HepG2 (cell line): ENCODE results near the gene DNAJC12. TPM values are rescaled to one million over a fixed set of nuclear protein-coding genes. Genes with fewer than 3 reads are reported as not detected.

Experiments
- ATAC-seq: fragments of 200-7000 bp; cut with Tn5 transposase; 3 replicates; pipeline ENCODE4 v1.9.1; 2020; ENCODE audit warnings: mild to moderate bottlenecking, moderate library complexity
- BruUV-seq: library from RNA; stranded (reverse); fragments of 400-500 nt; replicated peaks from 2 replicates; lab custom pipeline; 2021; lab: Mats Ljungman, UMichigan
- CTCF ChIA-PET: fragments of 300-600 bp; formaldehyde crosslinking; extraction: SDS; loops from one replicate; lab custom pipeline; 2021; ENCODE audit warnings: low total read pairs, inconsistent platforms, low intra/inter-chr PET ratio; lab: Yijun Ruan, JAX
- POLR2A ChIA-PET: fragments of 350-600 bp; sonication (Branson Sonifier 250); formaldehyde crosslinking; loops from one replicate; lab custom pipeline; 2020; ENCODE audit warnings: antibody characterized with exemption, inconsistent platforms; lab: Yijun Ruan, JAX
- DNase-seq: peaks from one replicate; pipeline ENCODE4 v3.0.0-alpha.2; 2015; ENCODE audit warnings: low spot score
- FAIRE-seq: peaks from 3 replicates; lab custom pipeline; 2011; peaks lifted over from hg19 to GRCh38; lab: Jason Lieb, UNC
- H2AFZ ChIP-seq: one replicate; pipeline ENCODE4 v1.6.1; 2011; ENCODE audit warnings: low read length, inconsistent platforms
- H3K27ac ChIP-seq: fragments of 300-600 bp; 3 replicates; pipeline ENCODE4 v1.8.0; 2011; ENCODE audit warnings: mixed run types, mild to moderate bottlenecking, mixed read lengths, low read length, inconsistent platforms; ENCODE audit not compliant: insufficient read depth; ENCODE audit errors: extremely low read length
- H3K27me3 ChIP-seq, 2 experiments: fragments of 200-600 bp in 1 of 2; 2 replicates in 1 of 2; 3 replicates in 1 of 2; pipeline versions ENCODE4 v1.6.0 to v1.8.0; 2011; ENCODE audit warnings: low read length in 2 of 2, mild to moderate bottlenecking in 2 of 2, moderate library complexity in 2 of 2, inconsistent platforms in 1 of 2; ENCODE audit not compliant: insufficient read depth in 2 of 2, control insufficient read depth in 1 of 2
- H3K36me3 ChIP-seq, 2 experiments: fragments of 200-600 bp in 1 of 2; replicated peaks in 1 of 2; 2 replicates in 1 of 2; 3 replicates in 1 of 2; pipeline versions ENCODE4 v1.5.1 to v1.8.0; 2011; ENCODE audit warnings: low read length in 2 of 2, inconsistent platforms in 1 of 2; ENCODE audit not compliant: insufficient read depth in 2 of 2, control insufficient read depth in 1 of 2
- H3K4me1 ChIP-seq: 2 replicates; pipeline ENCODE4 v1.5.1; 2012; ENCODE audit warnings: low read length, inconsistent platforms; ENCODE audit not compliant: insufficient read depth
- H3K4me2 ChIP-seq: 2 replicates; pipeline ENCODE4 v1.6.0; 2011; ENCODE audit warnings: low read depth, low read length, inconsistent platforms
- H3K4me3 ChIP-seq, 3 experiments: fragments of 200-600 bp in 1 of 3; sonication (generic), shearing (Covaris generic) in 1 of 3; replicated peaks in 1 of 3; 2 replicates each; pipeline ENCODE4 v1.5.1; 2011 to 2016; ENCODE audit warnings: low read length in 3 of 3, inconsistent platforms in 2 of 3, low read depth in 2 of 3, mild to moderate bottlenecking in 2 of 3, control low read depth in 1 of 3, mixed read lengths in 1 of 3; ENCODE audit not compliant: insufficient read depth in 1 of 3
- H3K79me2 ChIP-seq: one replicate; pipeline ENCODE4 v1.6.1; 2011; ENCODE audit warnings: low read length, inconsistent platforms; ENCODE audit not compliant: insufficient read depth
- H3K9ac ChIP-seq: 2 replicates; pipeline ENCODE4 v1.6.0; 2011; ENCODE audit warnings: mild to moderate bottlenecking, low read depth, low read length, inconsistent platforms; ENCODE audit not compliant: insufficient read depth
- H3K9me3 ChIP-seq: 2 replicates; pipeline ENCODE4 v1.5.1; 2012; ENCODE audit warnings: mild to moderate bottlenecking, low read length
- H4K20me1 ChIP-seq: 2 replicates; pipeline ENCODE4 v1.6.0; 2011; ENCODE audit warnings: inconsistent platforms, mild to moderate bottlenecking, low read length, moderate library complexity; ENCODE audit not compliant: insufficient read depth
- KLF16 ChIP-seq, 2 experiments: sonication (generic) in 1 of 2; formaldehyde crosslinking in 1 of 2; IDR thresholded peaks; 2 replicates each; pipeline versions ENCODE4 v1.6.1 to v1.8.0; 2016 to 2023; ENCODE audit warnings: missing genetic modification reagents in 2 of 2, missing compliant biosample characterization in 1 of 2
- PTBP1 ChIP-seq: fragments of 200-400 bp; formaldehyde crosslinking; IDR thresholded peaks from 2 replicates; pipeline ENCODE4 v1.6.1; 2018; ENCODE audit warnings: low read length, low read depth; ENCODE audit not compliant: poor library complexity, severe bottlenecking
- RORA ChIP-seq: sonication (generic); formaldehyde crosslinking; IDR thresholded peaks from 2 replicates; pipeline ENCODE4 v1.5.0; 2020; ENCODE audit warnings: mild to moderate bottlenecking, missing genetic modification reagents, moderate library complexity
- ZNF121 ChIP-seq: sonication (generic); formaldehyde crosslinking; IDR thresholded peaks from 2 replicates; pipeline ENCODE4 v1.5.0; 2020; ENCODE audit warnings: mild to moderate bottlenecking, missing genetic modification reagents
- ZNF30 ChIP-seq: sonication (generic); formaldehyde crosslinking; IDR thresholded peaks from 2 replicates; pipeline ENCODE4 v1.5.0; 2020; ENCODE audit warnings: mild to moderate bottlenecking, missing genetic modification reagents
- ZNF737 ChIP-seq: sonication (generic); formaldehyde crosslinking; IDR thresholded peaks from 2 replicates; pipeline ENCODE4 v1.5.0; 2020; ENCODE audit warnings: missing genetic modification reagents, mild to moderate bottlenecking, borderline replicate concordance
- in situ Hi-C: cut with HindIII; loops from 2 replicates; pipeline ENCODE4 v1.10.0; 2017; ENCODE audit warnings: low pct_unique_long_range_greater_than_20kb; ENCODE audit not compliant: extremely low pct_ligation_motif_present
- intact Hi-C: fragments of 100-400 bp; cut with micrococcal nuclease; formaldehyde crosslinking; loops from one replicate; pipeline ENCODE4 v1.10.0; 2022; ENCODE audit not compliant: unreplicated experiment
- polyA plus RNA-seq, 8 experiments: library from polyadenylated mRNA; depleted of rRNA in 3 of 8; stranded (reverse) in 7 of 8; unstranded in 1 of 8; fragments of >200 nt; fragmentation: Illumina TruSeq in 4 of 8; extraction: Trizol in 4 of 8; gene quantifications; 2 replicates each; pipeline versions ENCODE4 v1.2.1 to v1.2.3, GENCODE V29; 2011 to 2016; ENCODE audit warnings: low read depth in 4 of 8, missing spikeins in 1 of 8, mixed read lengths in 1 of 8; ENCODE audit not compliant: insufficient read depth in 1 of 8
- total RNA-seq, 5 experiments: library from RNA; depleted of rRNA; stranded (reverse); fragments of >200 nt; fragmentation: Illumina TruSeq; extraction: Trizol; gene quantifications; 2 replicates each; pipeline ENCODE4 v1.2.3, GENCODE V29; 2016; ENCODE audit warnings: low read depth in 1 of 5
- TF ChIP-seq, protein P1 (sequence below): sonication (generic); formaldehyde crosslinking; IDR thresholded peaks from 2 replicates; pipeline ENCODE4 v1.4.0; 2020; ENCODE audit warnings: mild to moderate bottlenecking, missing genetic modification reagents
- TF ChIP-seq, protein P2 (sequence below): sonication (generic); formaldehyde crosslinking; IDR thresholded peaks from 2 replicates; pipeline ENCODE4 v1.5.0; 2020; ENCODE audit warnings: missing genetic modification reagents

Gene DNAJC12
- total and polyA plus RNA-seq, 2 of the 13 experiments (the other 11 are each of a cell fraction or from before 2014, with no cell fraction given): 11.6 to 43.9 TPM

DNA sequence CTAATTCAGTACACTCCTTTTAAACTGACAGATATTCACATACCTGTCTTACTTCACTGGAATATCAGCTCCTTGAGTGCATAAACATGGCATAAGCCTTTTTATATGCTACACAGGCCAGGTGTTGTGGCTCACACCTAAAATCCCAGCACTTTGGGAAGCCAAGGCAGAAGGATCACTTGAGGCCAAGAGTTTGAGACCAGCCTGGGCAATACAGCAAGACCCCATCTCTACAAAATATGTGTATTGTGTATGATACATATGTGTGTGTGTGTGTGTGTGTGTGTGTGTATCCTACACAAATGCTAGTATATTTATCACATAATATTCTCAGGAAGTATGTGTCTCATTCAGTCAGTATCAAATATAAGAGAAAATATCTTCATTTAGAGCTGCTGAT, 45.3 kb downstream of the DNAJC12 start:
- Histone ChIP-seq H2AFZ (no peak overlapping the region), H3K4me3 (no peak overlapping the region), H3K4me2 (no peak overlapping the region), H3K4me1 (peaks cover 36% of the 10 kb centered on the region), H3K27ac (no peak overlapping the region), H3K36me3 (no peaks in the 10 kb centered on the region), H3K27me3 (no peaks in the 10 kb centered on the region), H4K20me1 (no peaks in the 10 kb centered on the region), H3K9me3 (no peaks in the 10 kb centered on the region), H3K9ac (no peak overlapping the region), H3K79me2 (no peaks in the 10 kb centered on the region)
- DNase-seq (no peak), ATAC-seq (no peak), FAIRE-seq (no peak)
- BruUV-seq: no TSS peak
- ChIA-PET CTCF (no interaction called here), POLR2A (interaction anchor here (0.9 kb wide), 1 partner anchor 10 kb away, joined by 3 read pairs; no protein-coding TSS in a partner anchor)
- intact Hi-C loops: no loop called here
- TF ChIP-seq ZNF737 (CRISPR knock-in tag): no peak
- no peak for TF ChIP-seq RORA (CRISPR knock-in tag)
- no peak for TF ChIP-seq ZNF30 (CRISPR knock-in tag)
- TF ChIP-seq PTBP1: no peak
- TF ChIP-seq, protein P1, sequence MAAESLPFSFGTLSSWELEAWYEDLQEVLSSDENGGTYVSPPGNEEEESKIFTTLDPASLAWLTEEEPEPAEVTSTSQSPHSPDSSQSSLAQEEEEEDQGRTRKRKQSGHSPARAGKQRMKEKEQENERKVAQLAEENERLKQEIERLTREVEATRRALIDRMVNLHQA (CRISPR knock-in tag): no peak
- TF ChIP-seq KLF16 (CRISPR knock-in tag; IDR thresholded peaks at IDR 0.05): no peak
- TF ChIP-seq ZNF121 (CRISPR knock-in tag): peak; percentile 53
- TF ChIP-seq, protein P2, sequence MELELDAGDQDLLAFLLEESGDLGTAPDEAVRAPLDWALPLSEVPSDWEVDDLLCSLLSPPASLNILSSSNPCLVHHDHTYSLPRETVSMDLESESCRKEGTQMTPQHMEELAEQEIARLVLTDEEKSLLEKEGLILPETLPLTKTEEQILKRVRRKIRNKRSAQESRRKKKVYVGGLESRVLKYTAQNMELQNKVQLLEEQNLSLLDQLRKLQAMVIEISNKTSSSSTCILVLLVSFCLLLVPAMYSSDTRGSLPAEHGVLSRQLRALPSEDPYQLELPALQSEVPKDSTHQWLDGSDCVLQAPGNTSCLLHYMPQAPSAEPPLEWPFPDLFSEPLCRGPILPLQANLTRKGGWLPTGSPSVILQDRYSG (CRISPR knock-in tag): no peak
- in situ Hi-C loops: no loop called here
